Osteoblast (primary cell): Measurements from ENCODE around the gene RAD51B. TPM values are rescaled to one million over a fixed set of nuclear protein-coding genes. Genes with fewer than 3 reads are reported as not detected.
A peak's percentile ranks its signal among the peaks of the same experiment; 100 is the strongest.

Source experiments
- DNase-seq: peaks from one replicate; pipeline ENCODE4 v3.0.0; 2011; ENCODE audit warnings: low spot score, mixed read lengths; ENCODE audit not compliant: insufficient read length; ENCODE audit errors: missing footprints
- H2AFZ ChIP-seq: 2 replicates; pipeline ENCODE4 v1.6.0; 2011; ENCODE audit warnings: mild to moderate bottlenecking, low read length
- H3K27ac ChIP-seq: 2 replicates; pipeline ENCODE4 v1.5.1; 2011; ENCODE audit warnings: mild to moderate bottlenecking, low read depth, low read length, moderate library complexity
- H3K27me3 ChIP-seq: 2 replicates; pipeline ENCODE4 v1.6.0; 2012; ENCODE audit warnings: mild to moderate bottlenecking, control low read depth, inconsistent platforms, low read length, moderate library complexity; ENCODE audit not compliant: insufficient read depth
- H3K36me3 ChIP-seq: 2 replicates; pipeline ENCODE4 v1.5.1; 2011; ENCODE audit warnings: mild to moderate bottlenecking, low read length, control low read depth, moderate library complexity; ENCODE audit not compliant: insufficient read depth
- H3K4me1 ChIP-seq: 2 replicates; pipeline ENCODE4 v1.5.1; 2011; ENCODE audit warnings: mild to moderate bottlenecking, low read length, control low read depth, moderate library complexity; ENCODE audit not compliant: insufficient read depth
- H3K4me2 ChIP-seq: 2 replicates; pipeline ENCODE4 v1.6.0; 2011; ENCODE audit warnings: mild to moderate bottlenecking, low read length; ENCODE audit not compliant: insufficient read depth
- H3K4me3 ChIP-seq: fragments of 200-600 bp; sonication (generic); 3 replicates; pipeline ENCODE4 v1.5.1; 2012; ENCODE audit warnings: mild to moderate bottlenecking, low read length, inconsistent platforms; ENCODE audit not compliant: insufficient read depth
- H3K79me2 ChIP-seq: 2 replicates; pipeline ENCODE4 v1.6.0; 2012; ENCODE audit warnings: mild to moderate bottlenecking, low read length, control low read depth, inconsistent platforms; ENCODE audit not compliant: insufficient read depth
- H3K9me3 ChIP-seq: 2 replicates; pipeline ENCODE4 v1.5.1; 2011; ENCODE audit warnings: low read depth, low read length, control low read depth
- H4K20me1 ChIP-seq: 2 replicates; pipeline ENCODE4 v1.6.0; 2012; ENCODE audit warnings: mild to moderate bottlenecking, low read length, control low read depth; ENCODE audit not compliant: insufficient read depth
- total RNA-seq: library from RNA; depleted of rRNA; stranded (reverse); fragments of >200 nt; gene quantifications from 2 replicates; pipeline ENCODE4 v1.2.3, GENCODE V29; 2012
- TF ChIP-seq, protein P1 (sequence below): IDR thresholded peaks from 2 replicates; pipeline ENCODE4 v1.5.1; 2011; ENCODE audit warnings: mild to moderate bottlenecking, low read depth, low read length, moderate library complexity; ENCODE audit errors: extremely low read depth

RAD51B gene
- total RNA-seq, 1 donor, result 13.8 TPM

DNA sequence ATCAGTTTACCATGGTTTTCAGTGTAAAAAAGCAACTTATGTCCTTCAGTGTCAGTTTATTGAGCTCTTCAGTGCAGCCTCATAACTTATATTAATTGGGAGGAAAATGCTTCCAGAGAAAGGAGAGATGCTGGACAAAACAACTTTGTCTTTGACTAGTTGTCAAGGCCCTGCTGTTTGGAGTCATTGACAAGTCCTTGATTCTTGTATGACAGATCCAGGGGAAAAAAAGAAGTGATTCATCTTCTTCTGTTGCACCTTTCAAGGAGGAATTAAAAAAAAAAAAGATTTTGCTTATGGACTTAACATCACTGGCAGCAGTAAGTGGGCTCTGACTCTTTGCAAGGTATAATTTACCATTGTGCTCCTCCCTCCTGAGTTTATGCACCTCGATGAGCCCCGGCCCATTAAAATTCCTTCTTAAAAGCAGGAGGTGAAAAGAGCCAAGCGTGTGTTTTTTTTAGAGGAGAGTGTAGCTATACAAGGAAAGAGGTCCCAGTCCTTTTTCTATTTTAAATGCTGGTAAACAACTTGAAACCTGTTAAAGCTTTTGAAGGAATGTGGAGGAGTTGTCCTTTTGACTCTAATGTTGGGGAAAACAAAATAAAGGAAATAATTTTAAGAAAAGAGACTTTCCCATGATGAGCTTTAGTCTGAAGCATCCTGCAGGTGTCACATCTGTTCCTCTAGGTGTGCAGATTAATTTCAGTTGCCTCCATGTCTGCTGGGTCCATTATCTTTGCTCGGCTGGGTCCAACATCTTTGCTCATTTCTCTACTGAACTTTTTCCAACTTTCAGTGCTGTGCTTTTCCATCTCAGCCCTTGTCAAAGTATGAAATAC is 431.6 kb downstream of the RAD51B start:
- Histone ChIP-seq H3K27me3 (no peaks in the 10 kb centered on the region), H3K36me3 (no peaks in the 10 kb centered on the region), H3K4me1 (peaks cover 41% of the 10 kb centered on the region), H4K20me1 (no peaks in the 10 kb centered on the region), H3K27ac (peak overlapping the region; percentile 45), H2AFZ (no peak overlapping the region), H3K9me3 (no peaks in the 10 kb centered on the region), H3K79me2 (no peaks in the 10 kb centered on the region), H3K4me2 (peak overlapping the region; percentile 11), H3K4me3 (no peak overlapping the region)
- no peak for DNase-seq
- TF ChIP-seq, protein P1, sequence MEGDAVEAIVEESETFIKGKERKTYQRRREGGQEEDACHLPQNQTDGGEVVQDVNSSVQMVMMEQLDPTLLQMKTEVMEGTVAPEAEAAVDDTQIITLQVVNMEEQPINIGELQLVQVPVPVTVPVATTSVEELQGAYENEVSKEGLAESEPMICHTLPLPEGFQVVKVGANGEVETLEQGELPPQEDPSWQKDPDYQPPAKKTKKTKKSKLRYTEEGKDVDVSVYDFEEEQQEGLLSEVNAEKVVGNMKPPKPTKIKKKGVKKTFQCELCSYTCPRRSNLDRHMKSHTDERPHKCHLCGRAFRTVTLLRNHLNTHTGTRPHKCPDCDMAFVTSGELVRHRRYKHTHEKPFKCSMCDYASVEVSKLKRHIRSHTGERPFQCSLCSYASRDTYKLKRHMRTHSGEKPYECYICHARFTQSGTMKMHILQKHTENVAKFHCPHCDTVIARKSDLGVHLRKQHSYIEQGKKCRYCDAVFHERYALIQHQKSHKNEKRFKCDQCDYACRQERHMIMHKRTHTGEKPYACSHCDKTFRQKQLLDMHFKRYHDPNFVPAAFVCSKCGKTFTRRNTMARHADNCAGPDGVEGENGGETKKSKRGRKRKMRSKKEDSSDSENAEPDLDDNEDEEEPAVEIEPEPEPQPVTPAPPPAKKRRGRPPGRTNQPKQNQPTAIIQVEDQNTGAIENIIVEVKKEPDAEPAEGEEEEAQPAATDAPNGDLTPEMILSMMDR, result no peak

DNA sequence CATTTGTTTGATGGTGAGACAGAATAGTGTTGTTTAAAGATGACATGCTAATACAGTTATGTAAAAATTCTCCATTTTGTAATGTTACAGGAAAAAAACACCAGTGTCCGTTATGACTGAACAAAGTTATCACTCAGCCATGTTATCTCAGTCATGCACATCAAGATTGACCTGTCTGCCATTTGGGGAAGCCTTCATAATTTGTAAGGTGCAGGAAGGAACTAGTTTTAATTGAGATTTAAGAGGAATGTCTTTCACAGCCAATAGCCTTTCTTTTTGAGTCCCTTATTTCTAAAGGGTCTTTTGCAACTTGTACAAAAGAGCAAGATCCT is 432.2 kb downstream of the RAD51B start:
- no peaks in the 10 kb centered on the region for H3K9me3 ChIP-seq
- H3K36me3 ChIP-seq, result no peaks in the 10 kb centered on the region
- no peak overlapping the region for H3K27ac ChIP-seq
- no peaks in the 10 kb centered on the region for H4K20me1 ChIP-seq
- no peaks in the 10 kb centered on the region for H3K27me3 ChIP-seq
- peaks cover 41% of the 10 kb centered on the region for H3K4me1 ChIP-seq
- H2AFZ ChIP-seq, result no peak overlapping the region
- TF ChIP-seq, protein P1, result no peak
- DNase-seq, result no peak
- H3K4me3 ChIP-seq, result no peak overlapping the region
- no peaks in the 10 kb centered on the region for H3K79me2 ChIP-seq
- H3K4me2 ChIP-seq, result no peak overlapping the region

DNA sequence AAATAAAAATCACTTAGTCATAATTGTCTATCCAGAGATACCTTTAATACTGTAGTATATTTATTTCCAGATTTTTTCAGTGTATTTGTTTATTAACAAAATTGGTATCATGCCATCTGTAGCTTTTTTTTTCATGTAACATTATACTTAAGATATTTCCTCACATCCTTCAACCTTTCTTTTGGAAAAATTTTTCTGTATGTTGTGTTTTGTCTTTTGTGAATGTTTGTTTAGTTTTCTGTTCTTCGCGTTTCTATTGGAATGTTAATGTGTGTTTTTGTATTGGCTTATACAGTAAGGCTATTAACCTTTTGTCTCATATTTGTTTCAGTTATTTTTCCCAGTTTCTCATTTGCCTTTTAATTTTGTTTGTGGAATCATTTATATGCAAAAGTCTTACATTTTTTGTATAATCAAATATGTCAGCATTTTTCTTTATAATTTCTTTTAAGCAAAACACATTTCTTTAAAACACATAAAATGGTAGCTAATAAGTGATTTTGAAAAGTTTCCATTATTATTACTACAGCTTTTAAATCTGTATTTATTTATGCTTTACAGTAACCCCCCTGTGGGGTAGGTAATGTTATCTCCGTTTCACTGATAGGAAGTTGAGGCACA is 433.7 kb downstream of the RAD51B start:
- Histone ChIP-seq H3K27ac (no peak overlapping the region), H3K4me3 (no peak overlapping the region), H2AFZ (no peak overlapping the region), H3K36me3 (no peaks in the 10 kb centered on the region), H4K20me1 (no peaks in the 10 kb centered on the region), H3K27me3 (no peaks in the 10 kb centered on the region), H3K9me3 (no peaks in the 10 kb centered on the region), H3K79me2 (no peaks in the 10 kb centered on the region), H3K4me2 (no peak overlapping the region), H3K4me1 (peaks cover 38% of the 10 kb centered on the region)
- TF ChIP-seq, protein P1, result no peak
- DNase-seq, result no peak

DNA sequence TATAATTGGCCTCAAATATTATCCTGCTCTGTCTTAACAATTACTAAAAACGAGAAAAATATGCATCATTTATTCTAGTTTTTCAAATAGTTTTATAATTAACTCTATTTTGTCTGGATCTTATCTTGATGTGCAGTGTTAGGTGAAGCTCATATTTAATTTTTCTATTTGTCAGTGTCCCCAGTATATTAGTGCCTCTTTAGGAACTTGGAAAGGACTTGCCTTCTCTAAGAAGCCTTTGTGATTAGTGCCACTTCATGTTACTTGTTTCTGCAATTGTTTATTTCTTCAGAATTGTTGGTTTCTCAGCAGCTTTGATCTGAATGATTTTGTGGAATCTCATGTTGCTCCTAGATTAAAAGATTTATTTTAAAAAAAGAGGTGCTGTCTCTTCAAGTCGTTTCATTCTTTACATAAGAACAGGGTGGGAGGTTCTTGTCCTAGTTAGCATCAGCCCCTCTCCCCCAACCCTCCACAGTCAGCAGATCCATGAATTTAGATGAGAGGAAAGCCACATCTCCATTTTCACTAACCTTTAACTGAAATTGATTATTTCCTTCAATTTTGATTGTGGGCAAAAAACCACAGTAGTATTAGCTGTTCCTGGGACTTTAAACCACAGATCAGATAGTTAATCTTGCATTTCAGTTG is 434.4 kb downstream of the RAD51B start:
- H3K9me3 ChIP-seq, result no peaks in the 10 kb centered on the region
- H3K79me2 ChIP-seq, result no peaks in the 10 kb centered on the region
- peaks cover 32% of the 10 kb centered on the region for H3K4me1 ChIP-seq
- H3K4me2 ChIP-seq, result no peak overlapping the region
- no peak overlapping the region for H3K27ac ChIP-seq
- no peaks in the 10 kb centered on the region for H3K36me3 ChIP-seq
- no peak overlapping the region for H2AFZ ChIP-seq
- no peaks in the 10 kb centered on the region for H3K27me3 ChIP-seq
- no peak for DNase-seq
- no peaks in the 10 kb centered on the region for H4K20me1 ChIP-seq
- H3K4me3 ChIP-seq, result no peak overlapping the region
- TF ChIP-seq, protein P1, result no peak
